OCI-LY7 (cell line): Measurements from ENCODE around the gene SLC25A39. TPM values are rescaled to one million over a fixed set of nuclear protein-coding genes. Genes with fewer than 3 reads are reported as not detected.

Experiments used
- BruUV-seq: library from RNA; stranded (reverse); fragments of 400-500 nt; replicated peaks from 2 replicates; lab custom pipeline; 2021; lab: Mats Ljungman, UMichigan
- CTCF ChIA-PET: fragments of 300-600 bp; sonication (Branson Sonifier 250); formaldehyde crosslinking; loops from one replicate; lab custom pipeline; 2022; ENCODE audit warnings: antibody characterized with exemption; ENCODE audit not compliant: unreplicated experiment; lab: Charles Lee
- POLR2A ChIA-PET: fragments of 300-600 bp; sonication (Branson Sonifier 250); formaldehyde crosslinking; loops from one replicate; lab custom pipeline; 2022; ENCODE audit warnings: antibody characterized with exemption; lab: Charles Lee
- DNase-seq: peaks from one replicate; pipeline ENCODE4 v3.0.0-alpha.2; 2015; ENCODE audit warnings: low spot score
- H2AFZ ChIP-seq: fragments of 200-600 bp; sonication (generic), shearing (Covaris generic); 2 replicates; pipeline ENCODE4 v1.6.1; 2014; ENCODE audit warnings: mild to moderate bottlenecking, antibody characterized with exemption, low read length, moderate library complexity
- H3K27ac ChIP-seq: fragments of 200-600 bp; sonication (generic); 2 replicates; pipeline ENCODE4 v1.5.1; 2014; ENCODE audit warnings: mixed run types, low read depth, mild to moderate bottlenecking, moderate library complexity, low read length, inconsistent platforms; ENCODE audit not compliant: poor library complexity, severe bottlenecking
- H3K36me3 ChIP-seq: fragments of 200-600 bp; sonication (generic); 2 replicates; pipeline ENCODE4 v1.6.1; 2014; ENCODE audit warnings: mild to moderate bottlenecking, antibody characterized with exemption, low read length, moderate library complexity, mixed read lengths; ENCODE audit not compliant: insufficient read depth
- H3K4me1 ChIP-seq: fragments of 200-600 bp; sonication (generic); 2 replicates; pipeline ENCODE4 v1.5.1; 2014; ENCODE audit warnings: mild to moderate bottlenecking, low read length; ENCODE audit not compliant: insufficient read depth, poor library complexity, severe bottlenecking
- H3K4me2 ChIP-seq: fragments of 200-600 bp; sonication (generic); 2 replicates; pipeline ENCODE4 v1.6.1; 2014; ENCODE audit warnings: mild to moderate bottlenecking, low read length
- H3K4me3 ChIP-seq: fragments of 200-600 bp; sonication (generic); 2 replicates; pipeline ENCODE4 v1.5.1; 2014; ENCODE audit warnings: mild to moderate bottlenecking, low read depth, low read length; ENCODE audit not compliant: poor library complexity, severe bottlenecking
- H3K79me2 ChIP-seq: fragments of 200-600 bp; sonication (generic); 2 replicates; pipeline ENCODE4 v1.6.1; 2016; ENCODE audit warnings: low read depth, mild to moderate bottlenecking, low read length, moderate library complexity, mixed read lengths; ENCODE audit not compliant: insufficient read depth
- H3K9me2 ChIP-seq: fragments of 200-600 bp; sonication (generic); 2 replicates; pipeline ENCODE4 v1.6.1; 2016; ENCODE audit warnings: mild to moderate bottlenecking, low read length, mixed read lengths; ENCODE audit not compliant: insufficient read depth
- H3K9me3 ChIP-seq: fragments of 200-600 bp; sonication (generic); 2 replicates; pipeline ENCODE4 v1.6.1; 2014; ENCODE audit warnings: mild to moderate bottlenecking, mixed run types, low read length, mixed read lengths
- H4K20me1 ChIP-seq: fragments of 200-600 bp; sonication (generic); 2 replicates; pipeline ENCODE4 v1.6.1; 2014; ENCODE audit warnings: mild to moderate bottlenecking, antibody characterized with exemption, low read length, moderate library complexity, mixed read lengths; ENCODE audit not compliant: insufficient read depth
- CTCF ChIP-seq: fragments of 200-600 bp; sonication (generic); conservative IDR thresholded peaks from 2 replicates; pipeline ENCODE4 v1.5.1; 2014; ENCODE audit warnings: mild to moderate bottlenecking, antibody characterized with exemption, low read length, moderate library complexity, mixed read lengths
- EZH2phosphoT487 ChIP-seq: fragments of 200-600 bp; sonication (generic); IDR thresholded peaks from 2 replicates; pipeline ENCODE4 v1.6.1; 2018; ENCODE audit warnings: low read depth, borderline replicate concordance, mild to moderate bottlenecking, mixed run types, antibody characterized with exemption, low read length, moderate library complexity, mixed read lengths
- intact Hi-C: fragments of 100-400 bp; cut with micrococcal nuclease; formaldehyde crosslinking; loops from one replicate; pipeline ENCODE4 v1.10.0; 2022; ENCODE audit not compliant: unreplicated experiment
- total RNA-seq, 2 experiments: library from RNA; depleted of rRNA in 1 of 2; stranded (reverse); fragments of >200 nt in 1 of 2; shearing (Covaris generic) in 1 of 2; gene quantifications; 2 replicates each; pipeline ENCODE4 v1.2.3, GENCODE V29; 2014 to 2022

SLC25A39 gene
- total RNA-seq, 2 experiments from 2014 or later: 156 to 159 TPM

- Histone ChIP-seq H2AFZ (no peak overlapping the region), H3K79me2 (no peaks in the 10 kb centered on the region), H3K36me3 (no peaks in the 10 kb centered on the region), H3K9me3 (no peaks in the 10 kb centered on the region), H4K20me1 (no peaks in the 10 kb centered on the region), H3K4me1 (peaks cover 52% of the 10 kb centered on the region), H3K4me2 (peak overlapping the region; percentile 32), H3K4me3 (no peak overlapping the region), H3K27ac (no peak overlapping the region), H3K9me2 (no peaks in the 10 kb centered on the region)
- no peak for DNase-seq
- intact Hi-C loops: no loop called here
- CTCF ChIA-PET: no interaction called here
- POLR2A ChIA-PET: no interaction called here
- no peak for TF ChIP-seq EZH2phosphoT487
- TF ChIP-seq CTCF: no peak
- no TSS peak for BruUV-seq
Observed at GRCh38 chr17:44361292-44362260, 37.0 kb upstream of the SLC25A39 start.

GRCh38 chr17:44360826-44361225 is 36.2 kb upstream of the SLC25A39 start:
- Histone ChIP-seq H3K27ac (no peak overlapping the region), H3K9me3 (no peaks in the 10 kb centered on the region), H2AFZ (no peak overlapping the region), H3K4me1 (peaks cover 58% of the 10 kb centered on the region), H3K79me2 (no peaks in the 10 kb centered on the region), H3K36me3 (no peaks in the 10 kb centered on the region), H4K20me1 (no peaks in the 10 kb centered on the region), H3K4me2 (peak overlapping the region; percentile 32), H3K9me2 (no peaks in the 10 kb centered on the region), H3K4me3 (no peak overlapping the region)
- no TSS peak for BruUV-seq
- intact Hi-C loops: no loop called here
- CTCF ChIA-PET: no interaction called here
- POLR2A ChIA-PET: no interaction called here
- no peak for DNase-seq
- TF ChIP-seq CTCF (no peak), EZH2phosphoT487 (no peak)

GRCh38 chr17:44360144-44360533 is 35.5 kb upstream of the SLC25A39 start:
- no peaks in the 10 kb centered on the region for H3K9me3 ChIP-seq
- H3K4me3 ChIP-seq: no peak overlapping the region
- peaks cover 63% of the 10 kb centered on the region for H3K4me1 ChIP-seq
- TF ChIP-seq EZH2phosphoT487: no peak
- no peak for TF ChIP-seq CTCF
- no peaks in the 10 kb centered on the region for H3K79me2 ChIP-seq
- POLR2A ChIA-PET: interaction anchor here (0.6 to 1.7 kb wide), 2 partner anchors 139 to 421 kb away, joined by 4 read pairs; no protein-coding TSS in a partner anchor
- H3K9me2 ChIP-seq: no peaks in the 10 kb centered on the region
- no peaks in the 10 kb centered on the region for H3K36me3 ChIP-seq
- peak overlapping the region; percentile 73 for H3K4me2 ChIP-seq
- intact Hi-C loops: no loop called here
- no peak overlapping the region for H2AFZ ChIP-seq
- H3K27ac ChIP-seq: peak overlapping the region; percentile 74
- BruUV-seq: no TSS peak
- DNase-seq: no peak
- CTCF ChIA-PET: no interaction called here
- no peaks in the 10 kb centered on the region for H4K20me1 ChIP-seq
